ENCODE results near the gene VPS39. TPM values are rescaled to one million over a fixed set of nuclear protein-coding genes. Genes with fewer than 3 reads are reported as not detected.

Gene VPS39
- total RNA-seq, 1 donor = 69.1 TPM

DNA sequence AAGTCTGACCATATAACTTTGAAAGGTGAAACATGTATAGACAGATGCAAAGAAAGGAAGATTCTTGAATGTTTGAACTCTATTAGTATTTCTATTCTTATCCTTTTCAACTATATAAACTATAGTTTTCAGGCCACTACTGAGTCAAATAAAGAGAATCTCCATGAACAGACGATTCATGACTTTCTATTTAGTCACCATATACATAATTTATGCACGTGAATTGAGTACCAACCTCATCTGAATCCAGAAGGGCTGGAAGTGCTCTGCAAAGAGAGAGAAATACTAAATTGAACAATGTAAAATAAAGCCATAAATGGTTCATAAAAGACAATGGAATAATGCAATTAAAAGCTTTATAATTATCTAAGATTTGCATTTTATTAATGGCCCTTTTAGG, 9.5 kb upstream of the VPS39 start:
- H3K36me3 ChIP-seq (ENCODE audit: insufficient read depth, low read length) = peaks cover 70% of the 10 kb centered on the region
- TF ChIP-seq, protein P1, sequence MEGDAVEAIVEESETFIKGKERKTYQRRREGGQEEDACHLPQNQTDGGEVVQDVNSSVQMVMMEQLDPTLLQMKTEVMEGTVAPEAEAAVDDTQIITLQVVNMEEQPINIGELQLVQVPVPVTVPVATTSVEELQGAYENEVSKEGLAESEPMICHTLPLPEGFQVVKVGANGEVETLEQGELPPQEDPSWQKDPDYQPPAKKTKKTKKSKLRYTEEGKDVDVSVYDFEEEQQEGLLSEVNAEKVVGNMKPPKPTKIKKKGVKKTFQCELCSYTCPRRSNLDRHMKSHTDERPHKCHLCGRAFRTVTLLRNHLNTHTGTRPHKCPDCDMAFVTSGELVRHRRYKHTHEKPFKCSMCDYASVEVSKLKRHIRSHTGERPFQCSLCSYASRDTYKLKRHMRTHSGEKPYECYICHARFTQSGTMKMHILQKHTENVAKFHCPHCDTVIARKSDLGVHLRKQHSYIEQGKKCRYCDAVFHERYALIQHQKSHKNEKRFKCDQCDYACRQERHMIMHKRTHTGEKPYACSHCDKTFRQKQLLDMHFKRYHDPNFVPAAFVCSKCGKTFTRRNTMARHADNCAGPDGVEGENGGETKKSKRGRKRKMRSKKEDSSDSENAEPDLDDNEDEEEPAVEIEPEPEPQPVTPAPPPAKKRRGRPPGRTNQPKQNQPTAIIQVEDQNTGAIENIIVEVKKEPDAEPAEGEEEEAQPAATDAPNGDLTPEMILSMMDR (IDR thresholded peaks at IDR 0.05; ENCODE audit: extremely low read depth, low read depth, low read length) = no peak
- no peaks in the 10 kb centered on the region for H3K4me1 ChIP-seq (ENCODE audit: insufficient read depth, low read length)

DNA sequence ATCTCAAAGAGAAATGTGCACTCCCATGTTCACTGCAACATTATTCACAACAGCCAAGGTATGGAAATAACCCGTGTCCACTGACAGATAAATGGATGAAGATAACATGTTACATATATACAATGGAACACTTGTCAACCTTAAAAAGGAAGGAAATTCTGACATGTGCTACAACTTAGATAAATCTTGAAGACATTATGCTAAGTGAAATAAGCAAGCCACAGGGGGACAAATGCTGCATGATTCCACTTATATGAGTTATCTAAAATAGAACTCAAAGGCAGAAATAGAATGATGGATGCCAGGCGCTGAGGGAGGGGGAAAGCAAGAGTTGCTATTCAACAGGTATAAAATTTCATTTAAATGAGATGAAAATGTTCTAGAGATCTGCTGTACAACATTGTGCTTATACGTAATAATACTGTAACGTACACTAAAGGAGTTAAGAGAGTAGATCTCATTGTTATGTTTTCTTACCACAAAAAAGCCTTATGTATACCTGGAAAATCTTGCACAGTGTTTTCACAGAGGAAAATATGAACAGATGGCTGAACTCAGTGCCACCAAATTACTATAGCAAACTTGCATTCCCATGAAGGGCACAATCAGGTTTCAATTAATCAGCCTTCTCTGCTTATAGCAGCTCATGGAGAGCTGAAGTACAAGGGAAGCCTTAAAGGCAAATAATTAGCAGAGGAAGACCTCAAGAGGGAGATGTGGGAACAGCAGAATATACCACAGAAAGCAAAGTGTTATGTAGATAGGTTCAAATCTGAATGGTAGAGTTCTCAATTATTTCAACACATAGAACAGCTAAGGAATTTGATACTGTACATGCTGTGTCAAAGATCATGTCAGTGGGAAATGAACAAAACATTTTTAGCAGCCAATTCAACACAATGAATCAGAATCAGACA, 8.1 kb upstream of the VPS39 start:
- Histone ChIP-seq H3K36me3 (ENCODE audit: insufficient read depth, low read length) (peaks cover 84% of the 10 kb centered on the region), H2AFZ (ENCODE audit: low read length) (no peak overlapping the region)

More for the DNA sequence above, 9.5 kb upstream of the VPS39 start:
- DNase-seq (ENCODE audit: insufficient read length, low spot score, missing footprints) = no peak
- Histone ChIP-seq H3K27me3 (ENCODE audit: insufficient read depth, low read length) (no peaks in the 10 kb centered on the region), H3K4me3 (ENCODE audit: insufficient read depth, low read length) (no peak overlapping the region), H3K4me2 (ENCODE audit: insufficient read depth, low read length) (no peak overlapping the region), H4K20me1 (ENCODE audit: insufficient read depth, low read length) (peaks cover 4% of the 10 kb centered on the region), H3K9me3 (ENCODE audit: low read depth, low read length) (no peaks in the 10 kb centered on the region), H3K27ac (ENCODE audit: low read depth, low read length) (no peak overlapping the region), H2AFZ (ENCODE audit: low read length) (no peak overlapping the region), H3K79me2 (ENCODE audit: insufficient read depth, low read length) (peaks cover 5% of the 10 kb centered on the region)

DNA sequence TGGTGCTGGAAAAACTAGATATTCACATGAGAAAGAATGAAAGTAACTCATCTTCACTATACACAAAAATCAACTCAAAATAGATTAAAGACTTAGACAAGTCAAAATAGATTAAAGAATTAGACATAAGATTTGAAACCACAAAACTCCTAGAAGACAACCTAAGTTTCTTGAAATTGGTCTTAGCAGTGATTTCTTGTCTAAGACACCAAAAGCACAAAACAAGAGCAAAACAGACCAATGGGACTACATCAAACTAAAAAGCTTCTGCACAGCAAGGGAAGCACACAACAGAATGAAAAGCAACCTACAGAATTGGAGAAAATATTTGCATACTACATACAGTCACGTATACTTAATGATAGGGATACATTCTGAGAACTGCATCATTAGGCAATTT, 6.5 kb upstream of the VPS39 start:
- no peak for DNase-seq (ENCODE audit: insufficient read length, low spot score, missing footprints)
- H4K20me1 ChIP-seq (ENCODE audit: insufficient read depth, low read length) = peaks cover 4% of the 10 kb centered on the region
- peaks cover 89% of the 10 kb centered on the region for H3K36me3 ChIP-seq (ENCODE audit: insufficient read depth, low read length)

More for the DNA sequence above, 8.1 kb upstream of the VPS39 start:
- Histone ChIP-seq H3K79me2 (ENCODE audit: insufficient read depth, low read length) (peaks cover 5% of the 10 kb centered on the region), H3K27ac (ENCODE audit: low read depth, low read length) (no peak overlapping the region), H3K27me3 (ENCODE audit: insufficient read depth, low read length) (no peaks in the 10 kb centered on the region), H3K4me1 (ENCODE audit: insufficient read depth, low read length) (no peaks in the 10 kb centered on the region), H4K20me1 (ENCODE audit: insufficient read depth, low read length) (peaks cover 4% of the 10 kb centered on the region), H3K9me3 (ENCODE audit: low read depth, low read length) (no peaks in the 10 kb centered on the region), H3K4me3 (ENCODE audit: insufficient read depth, low read length) (no peak overlapping the region), H3K4me2 (ENCODE audit: insufficient read depth, low read length) (no peak overlapping the region)
- TF ChIP-seq, protein P1 (IDR thresholded peaks at IDR 0.05; ENCODE audit: extremely low read depth, low read depth, low read length) = no peak
- no peak for DNase-seq (ENCODE audit: insufficient read length, low spot score, missing footprints)

DNA sequence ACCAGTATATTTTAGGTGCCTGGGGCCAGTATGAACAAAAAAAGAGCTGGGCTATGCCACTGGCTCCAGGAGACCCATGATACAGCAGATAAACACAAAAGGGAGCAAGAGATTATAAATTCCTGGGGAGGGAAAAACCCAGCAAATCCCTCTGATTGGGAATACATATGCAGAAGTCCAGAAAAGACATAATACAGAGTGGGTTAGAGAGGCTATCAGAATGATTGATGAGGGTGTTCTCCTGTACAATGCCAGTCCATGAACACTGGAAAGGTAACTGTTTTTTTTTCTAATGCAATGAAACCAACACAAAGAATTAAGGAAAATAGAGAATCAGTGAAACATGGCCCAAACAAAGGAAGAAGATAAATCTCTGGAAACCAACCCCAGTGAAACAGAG, 5.4 kb upstream of the VPS39 start:
- peaks cover 79% of the 10 kb centered on the region for H3K36me3 ChIP-seq (ENCODE audit: insufficient read depth, low read length)
- DNase-seq (ENCODE audit: insufficient read length, low spot score, missing footprints) = no peak

More for the DNA sequence above, 6.5 kb upstream of the VPS39 start:
- H3K27ac ChIP-seq (ENCODE audit: low read depth, low read length) = no peak overlapping the region
- no peaks in the 10 kb centered on the region for H3K9me3 ChIP-seq (ENCODE audit: low read depth, low read length)
- no peaks in the 10 kb centered on the region for H3K4me1 ChIP-seq (ENCODE audit: insufficient read depth, low read length)
- H2AFZ ChIP-seq (ENCODE audit: low read length) = no peak overlapping the region
- H3K27me3 ChIP-seq (ENCODE audit: insufficient read depth, low read length) = no peaks in the 10 kb centered on the region
- TF ChIP-seq, protein P1 (IDR thresholded peaks at IDR 0.05; ENCODE audit: extremely low read depth, low read depth, low read length) = no peak
- no peak overlapping the region for H3K4me2 ChIP-seq (ENCODE audit: insufficient read depth, low read length)
- H3K79me2 ChIP-seq (ENCODE audit: insufficient read depth, low read length) = peaks cover 5% of the 10 kb centered on the region
- H3K4me3 ChIP-seq (ENCODE audit: insufficient read depth, low read length) = no peak overlapping the region

More for the DNA sequence above, 5.4 kb upstream of the VPS39 start:
- Histone ChIP-seq H3K27me3 (ENCODE audit: insufficient read depth, low read length) (no peaks in the 10 kb centered on the region), H3K79me2 (ENCODE audit: insufficient read depth, low read length) (peaks cover 5% of the 10 kb centered on the region), H4K20me1 (ENCODE audit: insufficient read depth, low read length) (peaks cover 4% of the 10 kb centered on the region), H3K4me1 (ENCODE audit: insufficient read depth, low read length) (peaks cover 1% of the 10 kb centered on the region), H3K4me3 (ENCODE audit: insufficient read depth, low read length) (no peak overlapping the region), H3K9me3 (ENCODE audit: low read depth, low read length) (no peaks in the 10 kb centered on the region), H2AFZ (ENCODE audit: low read length) (no peak overlapping the region), H3K4me2 (ENCODE audit: insufficient read depth, low read length) (no peak overlapping the region), H3K27ac (ENCODE audit: low read depth, low read length) (no peak overlapping the region)
- TF ChIP-seq, protein P1 (IDR thresholded peaks at IDR 0.05; ENCODE audit: extremely low read depth, low read depth, low read length) = no peak

Measured in osteoblast (primary cell).